HEK293T (cell line): ENCODE data around the gene SAC3D1.

Experiments
- ARNT ChIP-seq: fragments of 450-650 bp; IDR thresholded peaks from 2 replicates; pipeline ENCODE4 v1.6.1; 2017; ENCODE audit warnings: mild to moderate bottlenecking
- ELF4 ChIP-seq: fragments of 450-650 bp; IDR thresholded peaks from 2 replicates; pipeline ENCODE4 v1.6.1; 2017; ENCODE audit warnings: antibody characterized with exemption
- FOXA1 ChIP-seq: fragments of 450-650 bp; IDR thresholded peaks from 2 replicates; pipeline ENCODE4 v1.6.1; 2016; ENCODE audit warnings: mild to moderate bottlenecking
- FOXK2 ChIP-seq: fragments of 450-650 bp; IDR thresholded peaks from 2 replicates; pipeline ENCODE4 v1.6.1; 2016; ENCODE audit warnings: mild to moderate bottlenecking
- FOXM1 ChIP-seq: fragments of 450-650 bp; IDR thresholded peaks from 2 replicates; pipeline ENCODE4 v1.6.1; 2017; ENCODE audit warnings: mild to moderate bottlenecking, borderline replicate concordance
- HDGF ChIP-seq: fragments of 450-650 bp; IDR thresholded peaks from 2 replicates; pipeline ENCODE4 v1.6.1; 2017; ENCODE audit warnings: antibody characterized with exemption, borderline replicate concordance
- L3MBTL2 ChIP-seq: fragments of 450-650 bp; conservative IDR thresholded peaks from 2 replicates; pipeline ENCODE4 v1.6.1; 2016; ENCODE audit warnings: mild to moderate bottlenecking
- LEF1 ChIP-seq: fragments of 450-650 bp; IDR thresholded peaks from 2 replicates; pipeline ENCODE4 v1.6.1; 2017; ENCODE audit warnings: mild to moderate bottlenecking, borderline replicate concordance
- NFRKB ChIP-seq: fragments of 450-650 bp; IDR thresholded peaks from 2 replicates; pipeline ENCODE4 v1.6.1; 2016; ENCODE audit warnings: mild to moderate bottlenecking, moderate library complexity
- SP1 ChIP-seq: fragments of 450-650 bp; IDR thresholded peaks from 2 replicates; pipeline ENCODE4 v1.6.1; 2017
- SUZ12 ChIP-seq: fragments of 450-650 bp; IDR thresholded peaks from 2 replicates; pipeline ENCODE4 v1.6.1; 2016; ENCODE audit warnings: mild to moderate bottlenecking
- TARDBP ChIP-seq: fragments of 450-650 bp; IDR thresholded peaks from 2 replicates; pipeline ENCODE4 v1.6.1; 2016
- TF ChIP-seq, protein P1 (sequence below): fragments of 450-650 bp; IDR thresholded peaks from 2 replicates; pipeline ENCODE4 v1.6.1; 2016

DNA sequence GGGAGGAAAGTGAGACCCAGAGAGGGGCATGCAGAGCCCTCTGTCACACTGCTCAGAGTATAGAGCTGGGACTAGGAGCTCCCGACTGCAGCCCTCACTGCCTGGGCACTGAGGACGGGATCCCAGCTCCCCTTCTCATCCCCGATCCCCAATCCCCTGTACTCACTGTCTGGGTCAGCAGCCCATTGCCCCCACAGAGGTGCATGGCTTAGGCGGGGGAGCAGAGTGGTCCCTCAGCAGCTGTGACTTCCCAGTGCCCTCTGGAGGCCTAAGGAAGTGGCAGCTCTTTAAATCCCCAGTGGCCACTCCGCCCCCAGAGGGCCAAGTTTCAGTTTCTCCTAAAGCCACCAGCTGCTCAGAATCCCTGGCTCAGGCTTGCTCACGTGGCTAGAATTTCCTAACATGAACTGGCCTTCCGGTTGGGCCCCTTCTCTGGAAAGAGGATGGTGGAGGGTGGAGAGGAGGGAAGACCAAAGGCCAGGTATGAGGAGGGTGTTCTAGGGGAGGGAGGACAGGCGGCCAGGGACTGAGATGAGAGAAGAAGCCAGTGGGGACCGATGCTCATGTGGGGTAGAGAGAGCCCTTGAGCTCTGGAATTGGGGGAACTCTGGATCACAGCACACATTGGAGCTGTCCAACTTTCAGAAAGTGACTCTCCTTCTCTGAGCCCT lies 44.2 kb upstream of the SAC3D1 start, which contains the start of gene BATF2:
- TF ChIP-seq FOXA1 (no peak), NFRKB (no peak), SP1 (no peak), L3MBTL2 (no peak), LEF1 (no peak), TARDBP (no peak), FOXM1 (no peak), ARNT (no peak), ELF4 (no peak), HDGF (no peak), FOXK2 (no peak), SUZ12 (no peak)
- TF ChIP-seq, protein P1, sequence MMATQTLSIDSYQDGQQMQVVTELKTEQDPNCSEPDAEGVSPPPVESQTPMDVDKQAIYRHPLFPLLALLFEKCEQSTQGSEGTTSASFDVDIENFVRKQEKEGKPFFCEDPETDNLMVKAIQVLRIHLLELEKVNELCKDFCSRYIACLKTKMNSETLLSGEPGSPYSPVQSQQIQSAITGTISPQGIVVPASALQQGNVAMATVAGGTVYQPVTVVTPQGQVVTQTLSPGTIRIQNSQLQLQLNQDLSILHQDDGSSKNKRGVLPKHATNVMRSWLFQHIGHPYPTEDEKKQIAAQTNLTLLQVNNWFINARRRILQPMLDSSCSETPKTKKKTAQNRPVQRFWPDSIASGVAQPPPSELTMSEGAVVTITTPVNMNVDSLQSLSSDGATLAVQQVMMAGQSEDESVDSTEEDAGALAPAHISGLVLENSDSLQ: no peak
